ENCODE results near the gene MGMT. TPM values are rescaled to one million over a fixed set of nuclear protein-coding genes. Genes with fewer than 3 reads are reported as not detected.

MGMT gene
- total and polyA plus RNA-seq, 2 experiments from 2014 or later, result 19.3 to 21.9 TPM

DNA sequence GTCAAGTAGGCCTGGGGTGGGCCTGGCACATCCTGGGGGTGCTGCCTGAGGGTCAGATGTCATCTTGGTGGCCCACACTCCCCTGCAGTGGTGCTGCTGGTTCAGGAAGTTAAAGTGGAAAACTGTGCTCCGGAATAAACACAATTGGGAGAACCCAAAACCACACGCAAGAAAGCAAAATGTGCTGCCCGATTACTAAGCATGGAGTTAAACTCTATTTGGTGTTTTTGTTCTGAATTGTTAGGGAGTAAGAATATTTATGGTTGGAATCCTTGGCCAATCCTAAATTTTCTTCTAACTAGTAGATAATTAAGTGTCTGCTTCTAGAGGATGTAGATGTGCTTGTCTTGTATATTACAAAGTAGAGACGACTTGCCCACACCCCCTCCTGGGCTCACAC is 131.4 kb downstream of the MGMT start (continued):
- TF ChIP-seq, protein P1, sequence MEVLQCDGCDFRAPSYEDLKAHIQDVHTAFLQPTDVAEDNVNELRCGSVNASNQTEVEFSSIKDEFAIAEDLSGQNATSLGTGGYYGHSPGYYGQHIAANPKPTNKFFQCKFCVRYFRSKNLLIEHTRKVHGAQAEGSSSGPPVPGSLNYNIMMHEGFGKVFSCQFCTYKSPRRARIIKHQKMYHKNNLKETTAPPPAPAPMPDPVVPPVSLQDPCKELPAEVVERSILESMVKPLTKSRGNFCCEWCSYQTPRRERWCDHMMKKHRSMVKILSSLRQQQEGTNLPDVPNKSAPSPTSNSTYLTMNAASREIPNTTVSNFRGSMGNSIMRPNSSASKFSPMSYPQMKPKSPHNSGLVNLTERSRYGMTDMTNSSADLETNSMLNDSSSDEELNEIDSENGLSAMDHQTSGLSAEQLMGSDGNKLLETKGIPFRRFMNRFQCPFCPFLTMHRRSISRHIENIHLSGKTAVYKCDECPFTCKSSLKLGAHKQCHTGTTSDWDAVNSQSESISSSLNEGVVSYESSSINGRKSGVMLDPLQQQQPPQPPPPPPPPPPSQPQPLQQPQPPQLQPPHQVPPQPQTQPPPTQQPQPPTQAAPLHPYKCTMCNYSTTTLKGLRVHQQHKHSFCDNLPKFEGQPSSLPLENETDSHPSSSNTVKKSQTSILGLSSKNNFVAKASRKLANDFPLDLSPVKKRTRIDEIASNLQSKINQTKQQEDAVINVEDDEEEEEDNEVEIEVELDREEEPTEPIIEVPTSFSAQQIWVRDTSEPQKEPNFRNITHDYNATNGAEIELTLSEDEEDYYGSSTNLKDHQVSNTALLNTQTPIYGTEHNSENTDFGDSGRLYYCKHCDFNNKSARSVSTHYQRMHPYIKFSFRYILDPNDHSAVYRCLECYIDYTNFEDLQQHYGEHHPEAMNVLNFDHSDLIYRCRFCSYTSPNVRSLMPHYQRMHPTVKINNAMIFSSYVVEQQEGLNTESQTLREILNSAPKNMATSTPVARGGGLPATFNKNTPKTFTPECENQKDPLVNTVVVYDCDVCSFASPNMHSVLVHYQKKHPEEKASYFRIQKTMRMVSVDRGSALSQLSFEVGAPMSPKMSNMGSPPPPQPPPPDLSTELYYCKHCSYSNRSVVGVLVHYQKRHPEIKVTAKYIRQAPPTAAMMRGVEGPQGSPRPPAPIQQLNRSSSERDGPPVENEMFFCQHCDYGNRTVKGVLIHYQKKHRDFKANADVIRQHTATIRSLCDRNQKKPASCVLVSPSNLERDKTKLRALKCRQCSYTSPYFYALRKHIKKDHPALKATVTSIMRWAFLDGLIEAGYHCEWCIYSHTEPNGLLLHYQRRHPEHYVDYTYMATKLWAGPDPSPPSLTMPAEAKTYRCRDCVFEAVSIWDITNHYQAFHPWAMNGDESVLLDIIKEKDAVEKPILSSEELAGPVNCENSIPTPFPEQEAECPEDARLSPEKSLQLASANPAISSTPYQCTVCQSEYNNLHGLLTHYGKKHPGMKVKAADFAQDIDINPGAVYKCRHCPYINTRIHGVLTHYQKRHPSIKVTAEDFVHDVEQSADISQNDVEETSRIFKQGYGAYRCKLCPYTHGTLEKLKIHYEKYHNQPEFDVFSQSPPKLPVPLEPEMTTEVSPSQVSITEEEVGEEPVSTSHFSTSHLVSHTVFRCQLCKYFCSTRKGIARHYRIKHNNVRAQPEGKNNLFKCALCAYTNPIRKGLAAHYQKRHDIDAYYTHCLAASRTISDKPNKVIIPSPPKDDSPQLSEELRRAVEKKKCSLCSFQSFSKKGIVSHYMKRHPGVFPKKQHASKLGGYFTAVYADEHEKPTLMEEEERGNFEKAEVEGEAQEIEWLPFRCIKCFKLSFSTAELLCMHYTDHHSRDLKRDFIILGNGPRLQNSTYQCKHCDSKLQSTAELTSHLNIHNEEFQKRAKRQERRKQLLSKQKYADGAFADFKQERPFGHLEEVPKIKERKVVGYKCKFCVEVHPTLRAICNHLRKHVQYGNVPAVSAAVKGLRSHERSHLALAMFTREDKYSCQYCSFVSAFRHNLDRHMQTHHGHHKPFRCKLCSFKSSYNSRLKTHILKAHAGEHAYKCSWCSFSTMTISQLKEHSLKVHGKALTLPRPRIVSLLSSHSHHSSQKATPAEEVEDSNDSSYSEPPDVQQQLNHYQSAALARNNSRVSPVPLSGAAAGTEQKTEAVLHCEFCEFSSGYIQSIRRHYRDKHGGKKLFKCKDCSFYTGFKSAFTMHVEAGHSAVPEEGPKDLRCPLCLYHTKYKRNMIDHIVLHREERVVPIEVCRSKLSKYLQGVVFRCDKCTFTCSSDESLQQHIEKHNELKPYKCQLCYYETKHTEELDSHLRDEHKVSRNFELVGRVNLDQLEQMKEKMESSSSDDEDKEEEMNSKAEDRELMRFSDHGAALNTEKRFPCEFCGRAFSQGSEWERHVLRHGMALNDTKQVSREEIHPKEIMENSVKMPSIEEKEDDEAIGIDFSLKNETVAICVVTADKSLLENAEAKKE (CRISPR knock-in tag; IDR thresholded peaks at IDR 0.05), result no peak
- TF ChIP-seq STAT1 (IDR thresholded peaks at IDR 0.05; ENCODE audit: unreplicated experiment), result no peak
- no peak for TF ChIP-seq EZH2phosphoT487 (IDR thresholded peaks at IDR 0.05; ENCODE audit: unreplicated experiment)
- no peak for TF ChIP-seq ZNF331 (CRISPR knock-in tag; IDR thresholded peaks at IDR 0.05; ENCODE audit: low read depth)
- no peak for TF ChIP-seq NANOG (IDR thresholded peaks at IDR 0.05; ENCODE audit: borderline replicate concordance)
- TF ChIP-seq JUNB (IDR thresholded peaks at IDR 0.05; ENCODE audit: unreplicated experiment), result no peak

DNA sequence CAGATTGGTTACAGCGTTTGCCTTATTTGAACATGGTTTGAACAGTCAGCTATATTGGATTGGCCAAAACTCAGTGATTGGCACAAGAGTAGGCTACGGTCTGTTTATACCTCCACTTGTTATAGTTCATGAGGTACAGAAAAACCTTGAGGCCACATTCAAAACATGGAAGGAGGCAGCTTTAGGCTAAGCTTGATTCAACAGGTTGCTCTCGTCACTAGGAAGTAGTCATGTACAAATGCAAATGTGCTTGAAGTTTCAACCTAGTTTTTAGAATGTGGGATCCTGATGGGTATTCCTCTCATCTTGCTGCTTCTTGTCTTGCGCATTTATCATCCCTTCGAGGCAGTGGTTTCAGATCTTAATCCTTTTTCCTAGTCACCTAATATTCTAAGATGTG is 132.1 kb downstream of the MGMT start:
- peaks cover 10% of the 10 kb centered on the region; the same call in 2 of the 3 replicates for H3K36me3 Mint-ChIP-seq (ENCODE audit: low read depth)
- no peak overlapping the region for H3K4me3 Mint-ChIP-seq
- no peaks in the 10 kb centered on the region for H4K20me1 ChIP-seq (replicated peaks; ENCODE audit: insufficient read depth)
- no peak overlapping the region for H3K27ac Mint-ChIP-seq
- H3K79me2 ChIP-seq (replicated peaks; ENCODE audit: insufficient read depth), result no peaks in the 10 kb centered on the region
- H3K36me3 ChIP-seq (ENCODE audit: insufficient read depth), result no peaks in the 10 kb centered on the region
- no peak overlapping the region for H3K4me2 ChIP-seq
- no peaks in the 10 kb centered on the region for H3K27me3 ChIP-seq (ENCODE audit: insufficient read depth)
- no peak overlapping the region for H2AFZ ChIP-seq
- H3F3A ChIP-seq (replicated peaks; ENCODE audit: low read depth), result no peaks in the 10 kb centered on the region
- TF ChIP-seq ETS1 (IDR thresholded peaks at IDR 0.05), result no peak
- TF ChIP-seq EZH2phosphoT487 (IDR thresholded peaks at IDR 0.05; ENCODE audit: unreplicated experiment), result no peak
- no peak for TF ChIP-seq NANOG (IDR thresholded peaks at IDR 0.05; ENCODE audit: borderline replicate concordance)
- no peak for TF ChIP-seq ZNF114 (CRISPR knock-in tag; IDR thresholded peaks at IDR 0.05)
- TF ChIP-seq CTCF (conservative IDR thresholded peaks at IDR 0.05; ENCODE audit: low read depth in 2 of 2), result no peak
- no peak for TF ChIP-seq POLR2AphosphoS5 (IDR thresholded peaks at IDR 0.05; ENCODE audit: low read depth)
- TF ChIP-seq EZH2 (IDR thresholded peaks at IDR 0.05; ENCODE audit: low read depth, unreplicated experiment), result no peak
- no peak for TF ChIP-seq ZNF331 (CRISPR knock-in tag; IDR thresholded peaks at IDR 0.05; ENCODE audit: low read depth)
- H3K4me1 Mint-ChIP-seq, result peaks cover 11% of the 10 kb centered on the region
- H3K27ac ChIP-seq (ENCODE audit: low read depth), result no peak overlapping the region
- DNase-seq (ENCODE audit: low spot score), result no peak
- 0 out of 3 replicates have a peak, but pooled peaks cover 4% of the 10 kb centered on the region for H3K9me3 Mint-ChIP-seq
- H3K9me2 ChIP-seq (ENCODE audit: insufficient read depth), result no peaks in the 10 kb centered on the region
- no peak overlapping the region for H3K4me3 ChIP-seq
- peaks cover 12% of the 10 kb centered on the region; the same call in 1 of the 2 replicates for H3K4me1 ChIP-seq (ENCODE audit: insufficient read depth)
- no peak for ATAC-seq
- peaks cover 2% of the 10 kb centered on the region for H3K27me3 Mint-ChIP-seq (ENCODE audit: insufficient read depth, low read depth, poor library complexity)
